ENCODE results near the gene TSFM.

GRCh38 chr12:57803319-57803893 lies 20.8 kb downstream of the TSFM start:
- peak; percentile 89 for TF ChIP-seq CTCF (IDR thresholded peaks at IDR 0.05)
- TF ChIP-seq ZFX (IDR thresholded peaks at IDR 0.05; ENCODE audit: borderline replicate concordance) = no peak

Measured in 22Rv1 (cell line).